Heart right ventricle (tissue), 16 donors: ENCODE measurements around the gene JOSD2. TPM values are rescaled to one million over a fixed set of nuclear protein-coding genes. Genes with fewer than 3 reads are reported as not detected.
A peak's percentile ranks its signal among the peaks of the same experiment; 100 is the strongest.

Experiments
- ATAC-seq, 8 donors: fragments of 200-7000 bp; cut with Tn5 transposase; one replicate each; pipeline ENCODE4 v1.9.1; 2020; ENCODE audit warnings: mild to moderate bottlenecking in 8 of 8, moderate library complexity in 8 of 8, moderate number of reproducible peaks in 1 of 8
- DNase-seq, 2 donors: peaks; one replicate each; pipeline ENCODE4 v3.0.0-alpha.2; 2020
- H3K27ac ChIP-seq, 10 donors: fragments of 200-600 bp; sonication (generic) in 2 of 10; one replicate each; pipeline versions ENCODE4 v1.5.0 to v1.8.0; 2020 to 2022; ENCODE audit warnings: mild to moderate bottlenecking in 3 of 10
- H3K27me3 ChIP-seq, 7 donors: fragments of 200-600 bp; one replicate each; pipeline ENCODE4 v1.8.0; 2021 to 2022; ENCODE audit warnings: mild to moderate bottlenecking in 2 of 7
- H3K36me3 ChIP-seq, 9 donors: fragments of 200-600 bp; sonication (generic) in 1 of 9; one replicate each; pipeline versions ENCODE4 v1.5.0 to v1.8.0; 2020 to 2022; ENCODE audit warnings: mild to moderate bottlenecking in 2 of 9
- H3K4me1 ChIP-seq, 9 donors: fragments of 200-600 bp; sonication (generic) in 1 of 9; one replicate each; pipeline versions ENCODE4 v1.5.0 to v1.8.0; 2020 to 2022; ENCODE audit warnings: mild to moderate bottlenecking in 4 of 9
- H3K4me3 ChIP-seq, 10 donors: fragments of 200-600 bp; sonication (generic) in 2 of 10; one replicate each; pipeline versions ENCODE4 v1.5.0 to v1.8.0; 2020 to 2022; ENCODE audit warnings: mild to moderate bottlenecking in 7 of 10, moderate library complexity in 2 of 10
- H3K9me3 ChIP-seq, 11 donors: fragments of 200-600 bp in 10 of 11; sonication (generic) in 2 of 11; one replicate each; pipeline versions ENCODE4 v1.5.0 to v1.8.0; 2013 to 2022; ENCODE audit warnings: mild to moderate bottlenecking in 2 of 11, control low read depth in 1 of 11, moderate library complexity in 1 of 11
- WGBS, 2 donors: extraction: QIAGEN DNeasy Blood & Tissue Kit; methylation state at CpG; one replicate each; pipeline ENCODE4 v1.1.7; 2013; ENCODE audit warnings: inconsistent platforms in 1 of 2; 5-methylcytosine and 5-hydroxymethylcytosine counted together
- intact Hi-C, 10 donors: fragments of 100-400 bp; cut with DNase I; formaldehyde crosslinking; loops; one replicate each; pipeline versions ENCODE4 v1.11.1 to v1.14.2; 2022
- polyA plus RNA-seq, 2 donors: library from polyadenylated mRNA; stranded (reverse); fragments of 200-250 nt; gene quantifications; one replicate each; pipeline ENCODE4 v1.2.3, GENCODE V29; 2013
- total RNA-seq, 10 donors: library from RNA; stranded (reverse); fragmentation: NEBNext Ultra II Directional in 3 of 10; extraction: Animal tissue kit (Norgen Biotek cat#: 25700) in 3 of 10; gene quantifications; one replicate each; pipeline versions ENCODE4 v1.2.1 to v1.2.4, GENCODE V29; 2021 to 2023
- TF ChIP-seq, protein P1 (sequence below), 9 donors: fragments of 200-600 bp; sonication (generic) in 2 of 9; IDR thresholded peaks; one replicate each; pipeline versions ENCODE4 v1.5.0 to v1.8.0; 2021 to 2022; ENCODE audit warnings: antibody characterized with exemption in 9 of 9, mild to moderate bottlenecking in 5 of 9, moderate library complexity in 1 of 9
- donor health status: Arrhythmogenic right ventricular cardiomyopathy.
- donor health status: ischemic (EF 13 %, LVEDD 7.1; RV severe dilation, severe dysfunction).
- donor health status: healthy with polysubstance abuse.
- donor health status: DM: no; HTN: yes; CAD: no.
- donor health status: DM: no; HTN: no; CAD: no.
- donor health status: ischemic (EF 25% LVEDD 6.9; RV normal size, moderate dysfunction).
- donor health status: ischemic (EF 25% LVEDD 5.7; RV mildly dilated, moderate dysfunction).
- donor health status: healthy.
- donor health status: DM: yes; HTN: yes; CAD: no.
- donor health status: Ischemic cardiomyopathy.
- donor health status: ischemic (EF 35%, LVEDD 5.7; RV mildly dilated, moderate dysfunction).
- donor health status: nonischemic (EF 11% LVEDD 7.7; RV severe dilation, severe dysfunction).
- donor health status: DM: yes; HTN: yes; CAD: no.
- donor health status: PGD.
- donor health status: ischemic (EF 29% LVEDD 5.4; RV normal size, mild dysfunction).
- donor health status: nonischemic (EF 23%, LVEDD 6.1; RV moderate dilation, normal function).

Gene JOSD2
- total and polyA plus RNA-seq, 12 donors = 13.3 to 69.6 (median 31.0) TPM

DNA sequence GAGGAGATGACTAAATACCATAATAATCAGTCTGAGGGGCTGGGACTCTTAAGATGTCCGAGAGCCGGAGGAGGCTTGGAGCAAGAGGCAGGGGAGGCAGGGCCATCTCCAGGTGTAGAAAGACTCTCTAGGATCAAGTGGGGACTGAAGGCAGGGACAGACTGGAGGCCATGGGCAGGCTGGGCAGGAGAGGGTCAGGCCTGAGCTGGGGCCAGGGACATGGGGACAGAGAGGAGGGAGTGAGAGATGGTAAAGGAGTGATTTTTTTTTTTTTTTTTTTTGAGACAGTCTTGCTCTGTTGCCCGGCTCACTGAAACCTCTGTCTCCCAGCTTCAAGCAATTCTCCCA, 2.2 kb downstream of the JOSD2 start:
- no peak for ATAC-seq
- Histone ChIP-seq H3K4me1 (peaks cover 5 to 27% (median 13%) of the 10 kb centered on the region in 9 donors), H3K36me3 (peaks cover 0 to 12% (median 0%) of the 10 kb centered on the region in 9 donors), H3K27ac (no peak overlapping the region), H3K27me3 (no peaks in the 10 kb centered on the region), H3K9me3 (no peaks in the 10 kb centered on the region), H3K4me3 (no peak overlapping the region)
- DNase-seq = no peak
- WGBS, 2 donors = 73 to 77% methylated on average over 3 of the region's 3 CpGs
- intact Hi-C loops = no loop called here
- TF ChIP-seq, protein P1, sequence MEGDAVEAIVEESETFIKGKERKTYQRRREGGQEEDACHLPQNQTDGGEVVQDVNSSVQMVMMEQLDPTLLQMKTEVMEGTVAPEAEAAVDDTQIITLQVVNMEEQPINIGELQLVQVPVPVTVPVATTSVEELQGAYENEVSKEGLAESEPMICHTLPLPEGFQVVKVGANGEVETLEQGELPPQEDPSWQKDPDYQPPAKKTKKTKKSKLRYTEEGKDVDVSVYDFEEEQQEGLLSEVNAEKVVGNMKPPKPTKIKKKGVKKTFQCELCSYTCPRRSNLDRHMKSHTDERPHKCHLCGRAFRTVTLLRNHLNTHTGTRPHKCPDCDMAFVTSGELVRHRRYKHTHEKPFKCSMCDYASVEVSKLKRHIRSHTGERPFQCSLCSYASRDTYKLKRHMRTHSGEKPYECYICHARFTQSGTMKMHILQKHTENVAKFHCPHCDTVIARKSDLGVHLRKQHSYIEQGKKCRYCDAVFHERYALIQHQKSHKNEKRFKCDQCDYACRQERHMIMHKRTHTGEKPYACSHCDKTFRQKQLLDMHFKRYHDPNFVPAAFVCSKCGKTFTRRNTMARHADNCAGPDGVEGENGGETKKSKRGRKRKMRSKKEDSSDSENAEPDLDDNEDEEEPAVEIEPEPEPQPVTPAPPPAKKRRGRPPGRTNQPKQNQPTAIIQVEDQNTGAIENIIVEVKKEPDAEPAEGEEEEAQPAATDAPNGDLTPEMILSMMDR (IDR thresholded peaks at IDR 0.05) = no peak

DNA sequence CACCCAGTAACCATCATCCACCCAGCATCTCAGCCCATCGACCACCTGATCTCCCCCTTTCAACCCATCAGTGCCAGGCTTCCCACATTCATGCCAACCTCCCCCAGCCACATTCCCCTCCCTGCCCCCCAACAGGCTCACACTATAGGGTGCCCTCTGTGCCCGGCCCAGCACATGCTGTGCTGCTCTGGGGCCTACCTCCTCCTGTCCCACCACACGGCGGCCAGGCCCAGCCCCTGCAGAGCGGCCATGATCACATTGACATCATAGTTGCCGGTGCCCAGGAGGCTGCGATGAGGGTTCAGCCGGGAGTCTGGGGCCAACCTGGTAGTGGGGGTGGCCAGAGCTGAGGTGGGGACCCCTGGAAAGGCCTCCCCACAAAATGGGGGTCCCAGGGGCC, 3.6 kb downstream of the JOSD2 start:
- Histone ChIP-seq H3K4me1 (peaks cover 5 to 30% (median 14%) of the 10 kb centered on the region in 9 donors), H3K27me3 (no peaks in the 10 kb centered on the region), H3K9me3 (no peaks in the 10 kb centered on the region), H3K27ac (no peak overlapping the region), H3K4me3 (no peak overlapping the region), H3K36me3 (peaks cover 0 to 12% (median 0%) of the 10 kb centered on the region in 9 donors)
- no peak for DNase-seq
- ATAC-seq = no peak
- intact Hi-C loops = no loop called here
- 94 to 95% methylated on average over 8 of the region's 8 CpGs for WGBS, 2 donors
- TF ChIP-seq, protein P1 (IDR thresholded peaks at IDR 0.05) = no peak

DNA sequence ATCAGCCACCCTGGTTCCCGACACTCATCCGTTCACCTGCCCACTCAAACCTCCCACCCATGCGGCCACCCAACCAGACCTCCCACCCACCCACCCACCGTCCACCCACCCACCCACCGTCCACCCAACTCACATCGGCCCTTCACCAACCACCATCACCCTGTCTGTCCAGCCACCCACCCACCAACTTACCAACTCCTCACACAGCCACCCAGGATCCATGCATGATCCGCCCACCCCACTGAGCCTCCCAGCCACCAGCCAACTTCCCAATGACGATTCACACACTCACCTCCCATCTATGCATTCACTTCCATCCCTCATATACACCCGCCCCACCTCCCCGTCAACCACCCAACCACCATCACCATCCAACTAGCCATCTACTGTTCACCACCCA, 4.3 kb downstream of the JOSD2 start:
- 94 to 95% methylated on average over 10 of the region's 10 CpGs for WGBS, 2 donors
- ATAC-seq (no peak), DNase-seq (no peak)
- TF ChIP-seq, protein P1 (IDR thresholded peaks at IDR 0.05) = no peak
- no peaks in the 10 kb centered on the region for H3K9me3 ChIP-seq
- no peak overlapping the region for H3K4me3 ChIP-seq
- H3K36me3 ChIP-seq = peaks cover 0 to 12% (median 0%) of the 10 kb centered on the region in 9 donors
- H3K27ac ChIP-seq = no peak overlapping the region
- no peaks in the 10 kb centered on the region for H3K27me3 ChIP-seq
- H3K4me1 ChIP-seq = peaks cover 5 to 31% (median 13%) of the 10 kb centered on the region in 9 donors
- intact Hi-C loops = no loop called here

DNA sequence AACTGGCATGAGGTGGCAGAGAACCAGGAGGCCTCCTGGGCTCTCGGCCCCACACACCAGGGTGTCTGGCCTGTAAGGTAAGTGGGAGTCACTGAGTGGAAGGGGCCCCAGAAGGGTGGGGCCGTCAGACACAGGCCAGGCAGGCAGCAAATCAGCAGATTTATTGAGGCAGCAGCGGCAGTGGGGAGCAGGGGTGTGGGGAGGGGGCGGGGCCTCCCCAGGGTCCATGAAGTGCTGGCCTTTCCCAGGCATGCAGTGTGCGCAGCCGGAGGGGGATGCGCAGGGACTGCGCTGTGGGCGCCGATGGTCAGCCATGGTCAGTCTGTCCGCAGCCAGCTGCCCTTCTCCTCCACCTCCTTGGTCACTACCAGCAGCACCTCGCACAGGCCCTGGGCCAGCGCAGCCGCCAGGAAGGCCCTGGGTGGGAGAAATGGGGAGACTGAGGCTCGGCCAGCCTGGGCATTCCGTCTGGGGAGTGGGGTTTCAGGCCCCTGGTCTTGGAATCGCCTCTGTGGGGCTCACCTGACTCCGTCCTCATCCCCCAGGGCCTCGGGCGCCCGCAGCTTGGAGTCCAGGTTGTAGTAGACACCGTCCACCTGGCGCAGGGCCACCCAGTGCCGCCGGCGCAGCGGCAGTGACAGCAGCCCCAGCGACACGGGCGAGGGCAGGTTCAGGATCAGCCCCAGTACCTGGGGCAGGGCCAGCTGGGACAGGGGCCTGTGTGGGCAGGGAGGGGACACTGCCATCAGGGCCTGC, 5.0 kb downstream of the JOSD2 start:
- WGBS, 2 donors = 94 to 95% methylated on average over 28 to 30 of the region's 30 CpGs
- peaks cover 5 to 28% (median 13%) of the 10 kb centered on the region in 9 donors for H3K4me1 ChIP-seq
- peaks cover 0 to 12% (median 0%) of the 10 kb centered on the region in 9 donors for H3K36me3 ChIP-seq
- no peaks in the 10 kb centered on the region for H3K9me3 ChIP-seq
- intact Hi-C loops = no loop called here
- ATAC-seq (no peak), DNase-seq (peak in 1 of 2 donors; percentile 24)
- TF ChIP-seq, protein P1 (IDR thresholded peaks at IDR 0.05) = no peak
- no peak overlapping the region for H3K27ac ChIP-seq
- no peak overlapping the region for H3K4me3 ChIP-seq
- H3K27me3 ChIP-seq = no peaks in the 10 kb centered on the region
